Neural crest cell (in vitro differentiated cells): ENCODE data around the gene TNP1. TPM values are rescaled to one million over a fixed set of nuclear protein-coding genes. Genes with fewer than 3 reads are reported as not detected.

Experiments
- DNase-seq: peaks from one replicate; pipeline ENCODE4 v3.0.0; 2021; ENCODE audit warnings: low read depth, mixed read lengths, low spot score
- H3K27ac Mint-ChIP-seq: one replicate; pipeline ENCODE4 v1.8.0; 2021; ENCODE audit warnings: mild to moderate bottlenecking, mixed read lengths; ENCODE audit not compliant: unreplicated experiment
- H3K27me3 Mint-ChIP-seq: 2 replicates; pipeline ENCODE4 v1.8.0; 2021; ENCODE audit warnings: low read depth, mild to moderate bottlenecking, mixed read lengths
- H3K36me3 Mint-ChIP-seq: 2 replicates; pipeline ENCODE4 v1.8.0; 2021; ENCODE audit warnings: low read depth, mild to moderate bottlenecking, mixed read lengths
- H3K4me1 Mint-ChIP-seq: 2 replicates; pipeline ENCODE4 v1.8.0; 2021; ENCODE audit warnings: mixed read lengths
- H3K4me3 Mint-ChIP-seq: one replicate; pipeline ENCODE4 v1.8.0; 2021; ENCODE audit warnings: mild to moderate bottlenecking, mixed read lengths
- H3K9me3 Mint-ChIP-seq: 2 replicates; pipeline ENCODE4 v1.8.0; 2021; ENCODE audit warnings: mixed read lengths
- total RNA-seq: library from RNA; stranded (reverse); gene quantifications from 2 replicates; pipeline ENCODE4 v1.2.1, GENCODE V29; 2021
- TF ChIP-seq, protein P1 (sequence below): fragments of 200-600 bp; sonication (generic); conservative IDR thresholded peaks from 2 replicates; pipeline ENCODE4 v1.5.0; 2021; ENCODE audit warnings: antibody characterized with exemption, mild to moderate bottlenecking

Gene TNP1
- total RNA-seq, 1 donor from 2014 or later = not detected

DNA sequence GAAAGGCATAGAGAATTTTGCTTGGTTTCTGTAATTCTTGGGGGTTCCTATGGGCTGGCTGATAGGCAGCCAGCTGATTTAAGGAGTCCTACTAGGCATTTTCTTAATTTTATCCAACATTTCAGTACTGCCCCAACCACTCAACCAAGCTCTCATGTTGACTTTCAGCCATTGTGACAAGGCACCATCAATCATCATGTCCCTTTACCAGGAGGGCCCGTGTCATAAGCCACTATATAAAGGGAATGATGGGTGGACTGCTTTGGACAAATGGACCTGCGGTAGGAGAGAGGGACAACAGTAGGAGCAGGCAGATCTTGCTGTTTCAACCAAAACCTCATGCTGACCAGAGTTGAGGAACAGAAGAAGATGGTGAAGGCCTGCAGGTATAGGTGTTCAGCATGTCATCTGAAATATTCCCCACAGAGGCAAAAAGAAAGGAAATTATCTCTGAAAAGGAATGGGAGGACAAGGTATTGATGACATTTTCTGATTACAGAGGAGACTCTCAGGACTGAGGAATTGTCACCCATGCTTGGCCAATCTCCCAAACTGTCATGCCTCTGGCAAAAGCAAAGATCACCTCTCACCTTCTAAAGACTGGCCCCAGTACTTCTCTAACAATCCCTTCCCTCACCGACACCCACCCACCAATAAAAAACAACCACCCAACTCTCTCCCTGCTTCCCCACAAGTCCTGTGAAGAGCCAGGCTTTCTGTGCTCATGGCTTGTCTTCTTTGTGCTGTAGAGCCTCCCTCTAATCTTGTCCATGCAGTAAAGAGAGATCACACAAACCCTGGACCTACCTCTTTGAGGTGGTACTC, 10.9 kb upstream of the TNP1 start:
- Mint-ChIP-seq H3K4me3 (no peak overlapping the region), H3K27me3 (no peaks in the 10 kb centered on the region), H3K9me3 (peaks cover 16% of the 10 kb centered on the region), H3K4me1 (peaks cover 4% of the 10 kb centered on the region), H3K36me3 (peaks cover 5% of the 10 kb centered on the region), H3K27ac (peak overlapping the region; percentile 8)
- TF ChIP-seq, protein P1, sequence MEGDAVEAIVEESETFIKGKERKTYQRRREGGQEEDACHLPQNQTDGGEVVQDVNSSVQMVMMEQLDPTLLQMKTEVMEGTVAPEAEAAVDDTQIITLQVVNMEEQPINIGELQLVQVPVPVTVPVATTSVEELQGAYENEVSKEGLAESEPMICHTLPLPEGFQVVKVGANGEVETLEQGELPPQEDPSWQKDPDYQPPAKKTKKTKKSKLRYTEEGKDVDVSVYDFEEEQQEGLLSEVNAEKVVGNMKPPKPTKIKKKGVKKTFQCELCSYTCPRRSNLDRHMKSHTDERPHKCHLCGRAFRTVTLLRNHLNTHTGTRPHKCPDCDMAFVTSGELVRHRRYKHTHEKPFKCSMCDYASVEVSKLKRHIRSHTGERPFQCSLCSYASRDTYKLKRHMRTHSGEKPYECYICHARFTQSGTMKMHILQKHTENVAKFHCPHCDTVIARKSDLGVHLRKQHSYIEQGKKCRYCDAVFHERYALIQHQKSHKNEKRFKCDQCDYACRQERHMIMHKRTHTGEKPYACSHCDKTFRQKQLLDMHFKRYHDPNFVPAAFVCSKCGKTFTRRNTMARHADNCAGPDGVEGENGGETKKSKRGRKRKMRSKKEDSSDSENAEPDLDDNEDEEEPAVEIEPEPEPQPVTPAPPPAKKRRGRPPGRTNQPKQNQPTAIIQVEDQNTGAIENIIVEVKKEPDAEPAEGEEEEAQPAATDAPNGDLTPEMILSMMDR = no peak
- DNase-seq = no peak

DNA sequence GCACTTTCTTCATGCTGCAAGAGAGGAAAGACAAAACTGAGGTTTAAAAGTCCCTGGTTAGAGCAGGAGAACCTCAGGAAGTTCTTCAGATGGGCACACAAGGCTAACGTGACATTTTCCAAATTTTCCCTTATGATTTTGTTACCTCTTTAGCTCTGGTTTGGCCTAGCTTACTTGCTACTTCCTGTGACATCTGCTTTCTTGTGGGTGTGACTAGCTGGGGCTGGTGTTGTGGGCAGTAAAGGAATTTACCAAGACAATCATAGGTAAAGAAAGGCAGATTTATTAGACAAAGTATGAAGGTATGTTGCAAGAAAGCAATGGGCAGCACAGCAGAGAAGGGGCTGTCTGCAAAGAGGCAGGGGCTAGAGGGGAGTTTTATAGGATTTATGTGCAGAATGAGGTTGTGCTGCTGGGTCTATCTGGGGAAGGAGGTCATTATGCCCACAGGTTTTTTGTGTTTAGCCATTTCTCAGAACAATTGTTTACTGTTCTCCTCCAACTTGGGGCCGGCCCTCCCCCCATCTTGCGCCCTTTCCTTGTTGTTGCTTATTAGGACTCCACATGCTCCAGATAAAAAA, 6.7 kb upstream of the TNP1 start:
- H3K27ac Mint-ChIP-seq = no peak overlapping the region
- H3K4me1 Mint-ChIP-seq = peaks cover 8% of the 10 kb centered on the region
- H3K36me3 Mint-ChIP-seq = peaks cover 5% of the 10 kb centered on the region
- H3K9me3 Mint-ChIP-seq = peaks cover 16% of the 10 kb centered on the region
- no peak for DNase-seq
- no peak overlapping the region for H3K4me3 Mint-ChIP-seq
- no peaks in the 10 kb centered on the region for H3K27me3 Mint-ChIP-seq
- TF ChIP-seq, protein P1 = no peak

DNA sequence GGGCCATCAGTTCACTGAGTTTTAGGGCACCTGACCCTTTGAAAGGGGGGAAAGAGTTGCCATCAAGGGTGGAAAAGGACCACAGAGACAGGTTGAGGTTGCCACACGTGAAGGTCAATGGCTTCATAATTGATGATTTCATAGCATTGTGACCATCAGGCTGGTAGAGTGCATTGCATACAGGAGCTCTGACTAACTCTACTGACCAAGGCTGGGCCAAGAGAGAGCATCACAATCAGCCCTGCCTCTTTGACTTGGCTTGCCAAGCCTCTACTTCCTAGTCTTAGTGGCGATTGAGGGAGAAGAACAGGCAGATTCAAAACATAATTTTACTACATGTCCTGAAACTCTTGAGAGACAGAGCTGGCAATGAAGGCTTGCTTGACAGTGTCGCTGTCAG, 5.8 kb upstream of the TNP1 start:
- no peaks in the 10 kb centered on the region for H3K27me3 Mint-ChIP-seq
- no peak overlapping the region for H3K4me3 Mint-ChIP-seq
- no peak overlapping the region for H3K27ac Mint-ChIP-seq
- no peak for DNase-seq
- H3K4me1 Mint-ChIP-seq = peaks cover 4% of the 10 kb centered on the region
- peaks cover 5% of the 10 kb centered on the region for H3K36me3 Mint-ChIP-seq
- peaks cover 16% of the 10 kb centered on the region for H3K9me3 Mint-ChIP-seq
- TF ChIP-seq, protein P1 = no peak

DNA sequence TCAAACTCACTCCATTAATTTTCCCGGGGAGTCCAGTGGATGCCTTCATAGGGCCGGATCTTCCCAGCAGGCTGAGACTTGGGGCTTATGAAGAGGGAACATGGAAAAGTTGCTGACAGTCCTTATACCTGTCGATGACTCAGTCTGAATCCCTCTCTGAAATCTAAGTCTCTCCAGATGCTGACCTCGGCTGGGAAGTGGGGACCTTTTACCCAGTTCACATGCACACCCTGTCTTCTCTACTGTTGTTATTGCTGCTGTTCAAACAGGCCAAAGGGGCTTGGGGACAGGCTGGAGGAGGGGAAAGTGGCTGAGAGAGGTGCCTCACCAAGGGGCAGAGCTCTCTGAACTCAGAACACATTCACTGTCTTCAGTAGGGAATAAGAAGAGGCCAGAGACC, 4.1 kb upstream of the TNP1 start:
- H3K36me3 Mint-ChIP-seq = peaks cover 5% of the 10 kb centered on the region
- H3K4me1 Mint-ChIP-seq = peaks cover 5% of the 10 kb centered on the region
- H3K4me3 Mint-ChIP-seq = no peak overlapping the region
- no peaks in the 10 kb centered on the region for H3K27me3 Mint-ChIP-seq
- TF ChIP-seq, protein P1 = no peak
- H3K27ac Mint-ChIP-seq = peak overlapping the region; percentile 47
- H3K9me3 Mint-ChIP-seq = peaks cover 16% of the 10 kb centered on the region
- DNase-seq = no peak

DNA sequence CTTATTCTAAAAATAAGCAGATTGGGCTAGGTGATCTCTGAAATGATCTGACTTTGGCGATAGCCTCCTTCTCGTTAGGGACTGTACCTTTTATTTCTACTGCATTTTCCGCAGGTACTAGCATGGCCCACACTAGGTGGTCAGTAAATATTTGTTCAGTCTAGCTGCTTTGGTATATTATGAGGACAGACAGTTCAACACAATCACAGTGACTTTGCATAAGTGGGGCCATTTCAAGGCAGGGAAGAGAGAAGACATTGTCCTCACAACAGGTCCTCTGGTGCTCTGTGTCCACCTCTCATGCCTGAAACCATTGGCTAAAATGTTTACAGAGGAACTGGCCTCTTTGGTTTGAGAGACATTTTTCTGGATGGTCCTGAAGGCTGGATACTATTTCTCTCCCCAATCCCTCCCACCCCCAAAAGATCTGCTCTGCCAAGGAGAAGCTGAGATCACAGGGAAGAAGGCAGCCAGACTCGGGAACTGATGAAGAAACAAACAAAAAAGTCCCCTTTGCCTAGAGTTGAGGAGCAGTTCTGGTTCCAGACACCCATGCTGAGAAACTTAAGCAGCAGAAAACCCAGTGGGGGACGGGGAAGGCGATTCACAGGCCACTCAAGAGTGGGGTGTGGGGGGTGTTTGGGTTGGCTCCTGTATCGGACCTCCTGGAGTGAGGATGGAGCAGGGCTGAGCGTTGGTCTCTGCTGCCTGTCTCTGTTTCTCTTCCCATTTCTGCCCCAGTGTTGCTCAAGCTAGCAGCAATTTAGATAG, 2.9 kb upstream of the TNP1 start:
- Mint-ChIP-seq H3K4me1 (peaks cover 12% of the 10 kb centered on the region), H3K27me3 (no peaks in the 10 kb centered on the region), H3K36me3 (peaks cover 5% of the 10 kb centered on the region), H3K9me3 (peaks cover 10% of the 10 kb centered on the region), H3K27ac (no peak overlapping the region), H3K4me3 (no peak overlapping the region)
- DNase-seq = no peak
- TF ChIP-seq, protein P1 = no peak
